HL-60 (cell line): Measurements from ENCODE around the gene CUL2.
"Not testable (repeated sequence)": the region's sequence is repeated elsewhere in the genome, so short reads cannot be mapped to it uniquely, and the experiment has no call there.

ENCODE experiments used
- CTCF ChIP-seq: IDR thresholded peaks from one replicate; pipeline ENCODE4 v1.5.1; 2011; ENCODE audit warnings: low read length, control low read depth, inconsistent platforms; ENCODE audit not compliant: insufficient read depth
- GABPA ChIP-seq: IDR thresholded peaks from 2 replicates; pipeline ENCODE4 v1.6.1; 2012; ENCODE audit warnings: low read depth
- POLR2AphosphoS5 ChIP-seq: IDR thresholded peaks from 2 replicates; pipeline ENCODE4 v1.6.1; 2012; ENCODE audit warnings: low read depth
- REST ChIP-seq: IDR thresholded peaks from 2 replicates; pipeline ENCODE4 v1.6.1; 2012; ENCODE audit warnings: low read depth; ENCODE audit not compliant: insufficient replicate concordance
- SPI1 ChIP-seq: IDR thresholded peaks from 2 replicates; pipeline ENCODE4 v1.6.1; 2012; ENCODE audit warnings: low read depth, mild to moderate bottlenecking, borderline replicate concordance

GRCh38 chr10:35080261-35080660, 9.9 kb downstream of the CUL2 start:
- TF ChIP-seq POLR2AphosphoS5, CTCF, GABPA, REST, SPI1: not testable (repeated sequence)
